Aortic smooth muscle cell (primary cell): ENCODE measurements around the gene MRPS5. TPM values are rescaled to one million over a fixed set of nuclear protein-coding genes. Genes with fewer than 3 reads are reported as not detected.

Source experiments
- total RNA-seq: library from RNA; depleted of rRNA; stranded (reverse); fragments of >200 nt; gene quantifications from 2 replicates; pipeline ENCODE4 v1.2.3, GENCODE V29; 2014

The MRPS5 gene
- 39.3 and 47.0 TPM in 2 replicates for total RNA-seq

GRCh38 chr2:95121407-95122196, at the start of gene MRPS5:
Gene MRPS5 (minus strand): TSS chr2:95121808. CDS start chr2:95121791, 17 bp downstream.

GRCh38 chr2:95165371-95166064, 43.9 kb upstream of the MRPS5 start, which contains the start of gene ZNF2:
Gene ZNF2 (plus strand): TSS chr2:95165809. CDS start chr2:95176227, 10,418 bp downstream.

GRCh38 chr2:95159690-95160449, 38.3 kb upstream of the MRPS5 start, which contains the start of gene ZNF514:
Gene ZNF514 (minus strand): TSS chr2:95159848. CDS start chr2:95153253, 6,595 bp downstream.

Other genes with a start within 250 kb of the MRPS5 start
- not detected in 2 replicates for gene MAL, start 96.1 kb downstream of the MRPS5 start, total RNA-seq
- gene ZNF514, start 38.0 kb upstream of the MRPS5 start, total RNA-seq = 10.4 and 11.4 TPM in 2 replicates
- 5.8 and 7.5 TPM in 2 replicates for gene ZNF2, start 44.0 kb upstream of the MRPS5 start, total RNA-seq
- 2.2 and 3.0 TPM in 2 replicates for gene ZNF892, start 85.7 kb upstream of the MRPS5 start, total RNA-seq
- 0.19 and 0.26 TPM in 2 replicates for gene PROM2, start 152.6 kb upstream of the MRPS5 start, total RNA-seq
- gene KCNIP3, start 175.5 kb upstream of the MRPS5 start, total RNA-seq = 0.13 and 0.31 TPM in 2 replicates